GM18517 (cell line): Measurements from ENCODE around the gene CAVIN3.
A peak's percentile ranks its signal among the peaks of the same experiment; 100 is the strongest.

Experiments used
- ATAC-seq: cut with Tn5 transposase; IDR thresholded peaks from one replicate; pipeline ENCODE4 v1.9.1; 2021; ENCODE audit warnings: mild to moderate bottlenecking, moderate library complexity; ENCODE audit not compliant: unreplicated experiment

CAVIN3 gene

DNA sequence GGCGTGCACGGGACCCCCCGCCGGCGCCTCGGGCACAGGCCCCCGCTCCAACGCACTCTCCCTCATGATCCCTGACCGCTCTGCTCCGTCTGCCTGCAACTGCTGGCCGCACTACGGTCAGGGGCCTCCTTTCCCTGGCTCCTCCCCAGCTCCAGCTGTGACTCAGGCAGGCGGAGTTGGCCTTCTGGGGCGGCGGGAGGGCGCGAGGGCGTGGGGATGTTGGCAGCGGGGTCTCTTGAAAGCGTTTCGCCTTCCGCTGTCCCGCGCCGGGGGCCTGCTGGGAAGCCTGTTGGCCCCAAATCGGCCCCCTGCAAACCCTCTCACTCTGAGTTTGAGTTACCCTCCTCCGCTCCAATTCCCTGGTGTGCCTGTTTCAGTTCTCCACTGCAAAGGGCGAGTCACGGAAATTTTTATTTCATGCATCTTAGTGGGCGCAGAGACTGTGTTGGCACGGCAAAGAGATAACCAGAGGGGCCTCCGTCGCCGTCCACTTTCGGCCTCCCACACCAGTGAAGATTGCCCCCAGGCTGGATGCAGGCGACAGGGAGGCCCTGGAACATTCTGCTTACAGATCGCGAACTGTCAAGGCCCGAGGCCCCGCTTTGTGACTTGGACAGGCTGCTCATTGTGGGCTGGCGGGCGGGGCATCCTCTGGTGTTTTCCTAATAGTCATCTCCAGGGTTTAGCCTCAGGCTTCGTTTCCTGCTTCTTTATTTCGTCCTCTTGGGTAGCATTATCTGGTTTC, at the start of gene CAVIN3:
TSS of gene CAVIN3 (minus strand) at position 91 of the 745 bp plus-strand sequence. CDS start at position 66, 25 bp downstream.
- ATAC-seq = peak; percentile 39

GRCh38 chr11:6365659-6366058, 45.4 kb upstream of the CAVIN3 start:
- ATAC-seq = no peak

DNA sequence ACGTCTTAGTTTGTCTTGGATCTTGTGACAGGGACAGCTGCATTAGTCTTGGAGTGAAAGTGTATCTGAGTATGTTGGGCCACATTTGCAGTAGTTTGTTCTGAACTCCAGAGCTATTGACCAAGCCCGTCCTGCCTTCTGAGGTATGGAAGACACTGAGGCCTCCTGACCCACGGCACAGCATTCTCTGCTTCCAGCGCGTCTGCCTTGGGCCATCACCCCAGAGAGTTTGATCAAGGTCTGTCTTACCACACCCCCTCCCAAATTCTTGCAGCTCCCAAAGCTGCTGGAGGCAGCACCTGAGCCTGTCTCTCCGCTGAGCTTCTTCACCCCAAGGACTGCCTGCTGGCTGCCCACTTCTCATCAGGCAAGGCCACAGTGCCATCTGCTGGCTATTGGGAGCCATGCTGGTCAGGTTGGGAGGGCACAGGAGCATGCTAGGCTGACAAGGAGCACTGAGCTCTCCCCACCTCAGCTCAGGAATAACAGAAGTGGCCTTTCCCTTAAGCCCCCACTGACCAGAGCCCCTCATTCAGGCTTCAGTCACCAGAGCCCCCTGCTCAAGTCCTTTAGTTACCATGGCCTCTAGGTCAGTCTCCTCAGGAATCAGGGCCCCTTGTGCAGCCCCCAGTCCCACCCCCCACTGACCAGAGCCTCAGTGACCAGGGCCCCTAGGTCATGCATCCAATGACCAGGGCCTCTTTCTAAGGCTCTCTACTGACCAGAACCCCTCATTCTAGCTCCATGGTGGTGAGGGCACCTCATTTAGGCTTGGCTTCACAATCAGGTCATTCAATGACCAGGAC, 42.8 kb upstream of the CAVIN3 start:
- peak; percentile 75 for ATAC-seq

DNA sequence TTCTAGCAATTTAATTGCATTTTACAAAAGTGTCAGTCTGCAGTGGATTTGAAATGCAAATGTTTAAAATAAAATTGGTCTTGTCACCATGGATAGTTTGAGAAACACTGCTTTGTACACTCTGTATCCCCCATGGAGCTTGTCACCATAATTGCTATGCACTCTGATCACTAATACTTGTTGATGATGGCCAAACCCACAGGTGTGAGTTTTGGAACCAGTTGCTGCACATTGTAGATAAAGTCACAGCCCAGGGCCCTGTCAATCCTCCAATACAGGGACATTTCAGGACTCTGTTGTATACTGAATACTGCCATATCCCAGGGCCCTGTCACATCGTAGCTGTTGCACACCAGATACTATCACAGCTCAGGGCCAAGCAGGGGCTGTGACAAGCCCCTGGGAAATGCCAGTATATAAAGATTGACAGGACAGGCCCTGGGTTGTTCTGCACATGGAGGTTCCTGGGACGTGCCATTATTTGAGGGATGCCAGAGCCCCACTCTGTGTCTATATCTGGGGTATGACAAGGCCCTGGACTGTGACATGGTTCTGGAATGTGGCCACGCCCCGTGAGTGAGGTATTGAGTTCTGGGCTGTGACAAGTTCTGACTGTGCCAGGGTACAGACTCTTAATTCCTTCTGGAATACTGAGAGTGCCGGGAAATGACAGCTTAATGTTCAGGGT, 42.0 kb upstream of the CAVIN3 start:
- ATAC-seq = no peak

DNA sequence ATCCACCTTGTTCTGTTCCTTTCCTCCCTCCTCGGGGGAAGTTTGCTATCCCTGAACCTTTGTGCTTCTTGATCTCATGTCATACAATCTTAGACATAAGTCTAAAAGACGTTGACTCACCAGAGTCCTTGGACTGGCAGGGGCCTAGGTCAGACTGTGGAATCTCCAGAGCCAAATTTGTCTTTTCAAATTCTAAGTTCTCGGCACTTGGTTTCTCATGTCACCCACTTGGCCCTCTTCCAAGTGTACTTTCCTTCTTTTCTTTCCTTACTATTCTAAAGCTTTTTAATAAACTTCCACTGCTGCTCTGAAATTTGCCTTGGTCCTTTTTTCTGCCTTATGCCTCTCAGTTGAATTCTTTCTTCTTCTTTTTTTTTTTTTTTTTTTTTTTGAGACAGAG, 39.9 kb upstream of the CAVIN3 start:
- ATAC-seq = no peak

- no peak for ATAC-seq
Measured at GRCh38 chr11:6357222-6357621, 36.9 kb upstream of the CAVIN3 start.

DNA sequence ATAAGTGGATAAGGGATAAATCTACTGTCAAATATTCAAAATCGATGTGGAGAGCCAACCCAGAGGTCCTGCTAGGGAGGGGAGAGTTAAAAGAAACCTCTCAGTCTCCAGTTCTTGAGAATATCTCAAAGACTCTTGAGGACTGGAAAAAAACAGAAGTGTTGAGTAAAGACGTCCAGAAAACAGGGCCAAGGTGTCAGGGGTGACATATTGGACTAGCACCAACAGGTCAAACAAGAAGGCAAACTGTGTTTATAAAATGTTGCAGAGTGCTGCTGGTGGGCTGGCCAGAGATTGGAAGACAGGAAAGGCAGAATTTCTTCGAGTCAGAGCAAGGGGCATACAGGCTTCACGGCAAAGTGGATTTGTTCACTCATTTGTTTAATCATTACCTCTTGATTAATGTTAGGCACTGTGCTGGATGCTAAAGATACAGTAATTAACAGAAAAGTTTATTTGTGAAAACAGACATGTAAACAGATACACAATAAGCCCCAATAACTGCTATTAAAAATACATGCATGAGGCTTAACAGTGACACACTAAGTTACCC, 36.3 kb upstream of the CAVIN3 start:
- no peak for ATAC-seq

DNA sequence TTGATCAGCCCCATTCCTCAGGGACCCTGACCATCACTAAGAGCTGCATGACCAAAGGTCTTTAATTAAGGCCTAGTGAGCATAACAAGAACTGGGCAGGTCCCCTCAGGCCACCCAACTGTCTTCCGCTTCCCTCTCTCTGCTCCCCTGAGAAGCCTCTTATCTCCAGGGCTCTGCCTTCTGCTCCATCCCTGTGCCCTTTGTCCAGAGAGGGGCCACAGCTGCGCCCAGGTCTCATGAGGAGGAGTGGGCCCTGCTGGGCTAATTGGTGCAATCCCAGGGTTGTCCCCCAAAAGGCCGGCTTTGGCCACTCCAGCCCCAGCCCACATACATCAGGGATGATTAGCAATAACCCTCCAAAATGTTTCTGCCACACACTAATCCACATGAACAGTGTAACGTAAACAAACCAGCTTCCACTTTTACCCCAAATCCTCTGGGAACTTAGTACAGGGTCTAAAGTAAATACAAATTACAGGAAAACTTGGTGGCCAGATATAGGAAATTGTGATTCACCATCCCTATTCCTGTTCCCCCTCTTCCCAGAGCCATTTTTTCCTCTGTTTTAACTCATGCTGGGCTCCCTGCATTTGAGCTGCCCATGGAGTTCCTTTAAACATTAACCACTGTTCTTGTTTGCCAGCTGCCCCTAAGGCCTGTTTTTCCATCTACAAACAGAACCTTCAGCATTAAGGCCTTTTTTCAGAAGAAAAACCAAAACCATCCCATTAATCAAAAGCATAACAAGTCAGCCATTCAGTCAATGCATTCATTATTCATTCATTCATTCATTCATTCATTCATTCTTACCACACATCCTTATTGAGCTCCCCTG, 34.6 kb upstream of the CAVIN3 start:
- ATAC-seq = no peak

- peak; percentile 74 for ATAC-seq
Measured at GRCh38 chr11:6353367-6353987, 33.2 kb upstream of the CAVIN3 start.

- no peak for ATAC-seq
Measured at GRCh38 chr11:6351782-6352382, 31.6 kb upstream of the CAVIN3 start.

GRCh38 chr11:6350486-6350885, 30.2 kb upstream of the CAVIN3 start:
- ATAC-seq = no peak

GRCh38 chr11:6350043-6350442, 29.7 kb upstream of the CAVIN3 start:
- ATAC-seq = no peak

DNA sequence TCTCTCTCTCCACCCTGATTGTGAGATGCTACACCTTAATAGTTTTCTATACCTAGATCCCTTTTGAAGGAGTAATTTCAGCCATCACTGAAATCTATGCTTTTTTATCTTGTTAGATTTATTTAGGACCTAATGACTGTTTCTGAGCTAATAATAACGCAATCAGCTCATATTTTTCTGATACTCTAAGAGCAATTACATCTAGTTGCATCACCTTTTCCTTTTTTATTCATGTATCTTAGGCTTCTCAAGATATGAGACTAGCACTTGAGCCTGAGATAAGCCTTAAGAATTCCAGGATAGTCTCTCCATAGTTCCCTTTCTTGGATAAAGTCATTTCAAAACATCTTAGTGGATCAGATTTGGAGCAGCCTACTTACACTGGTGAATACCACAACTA, 25.1 kb upstream of the CAVIN3 start:
- ATAC-seq = no peak

DNA sequence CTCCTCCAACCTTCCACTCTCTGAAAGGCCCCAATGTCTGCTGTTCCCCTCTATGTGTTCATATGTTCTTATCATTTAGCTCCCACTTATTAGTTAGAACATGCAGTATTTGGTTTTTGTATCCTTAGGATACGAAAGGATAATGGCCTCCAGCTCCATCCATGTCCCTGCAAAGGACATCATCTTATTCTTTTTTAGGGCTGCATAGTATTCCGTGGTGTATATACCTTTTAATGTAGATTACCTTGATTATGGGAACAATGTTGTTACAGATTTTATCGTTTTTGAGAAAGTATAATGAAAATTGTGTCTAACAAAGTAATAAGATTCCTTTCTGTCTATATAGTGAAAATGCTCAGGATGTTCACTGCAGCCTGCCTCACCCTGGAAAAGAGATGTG, 16.0 kb upstream of the CAVIN3 start:
- no peak for ATAC-seq

DNA sequence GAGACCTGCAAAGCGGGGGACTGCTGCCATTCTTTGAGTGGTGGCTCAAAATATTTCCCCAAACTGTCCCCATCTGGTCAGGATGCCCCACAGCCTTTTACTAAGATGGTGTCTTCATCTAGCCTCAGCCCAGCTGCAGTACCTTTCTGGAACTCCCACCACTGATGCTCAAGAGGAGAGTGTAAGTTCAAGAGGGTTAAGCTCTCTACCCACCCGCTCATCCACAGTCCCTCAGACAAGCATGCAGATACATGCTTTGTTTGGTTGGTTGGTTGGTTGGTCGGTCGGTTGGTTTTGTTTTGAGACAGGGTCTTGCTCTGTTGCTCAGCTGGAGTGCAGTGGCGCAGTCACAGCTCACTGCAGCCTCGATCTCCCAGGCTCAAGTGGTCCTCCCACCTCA, 14.5 kb upstream of the CAVIN3 start:
- ATAC-seq = no peak

- ATAC-seq = no peak
Measured at GRCh38 chr11:6333095-6333494, 12.8 kb upstream of the CAVIN3 start.

GRCh38 chr11:6332066-6332465, 11.8 kb upstream of the CAVIN3 start:
- ATAC-seq = no peak

DNA sequence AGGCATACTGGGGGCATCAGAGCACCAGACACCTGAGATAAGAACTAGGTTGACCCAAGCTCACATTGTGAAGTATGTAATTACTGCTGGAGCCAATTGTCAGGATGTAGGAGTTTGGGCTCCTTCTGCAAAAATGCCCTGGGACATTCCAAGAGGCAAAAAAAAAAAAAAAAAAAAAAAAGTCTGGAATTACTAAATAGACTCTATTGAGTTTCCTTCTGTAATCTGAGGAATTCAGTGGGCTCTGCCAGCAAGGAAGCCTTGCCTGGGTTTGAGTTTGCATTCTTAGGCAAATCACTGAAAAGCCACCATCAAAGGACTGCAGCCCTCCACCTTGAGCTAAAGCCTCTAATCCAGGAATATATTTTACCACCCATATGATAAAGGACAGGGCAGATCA, 8.0 kb upstream of the CAVIN3 start:
- ATAC-seq = no peak

DNA sequence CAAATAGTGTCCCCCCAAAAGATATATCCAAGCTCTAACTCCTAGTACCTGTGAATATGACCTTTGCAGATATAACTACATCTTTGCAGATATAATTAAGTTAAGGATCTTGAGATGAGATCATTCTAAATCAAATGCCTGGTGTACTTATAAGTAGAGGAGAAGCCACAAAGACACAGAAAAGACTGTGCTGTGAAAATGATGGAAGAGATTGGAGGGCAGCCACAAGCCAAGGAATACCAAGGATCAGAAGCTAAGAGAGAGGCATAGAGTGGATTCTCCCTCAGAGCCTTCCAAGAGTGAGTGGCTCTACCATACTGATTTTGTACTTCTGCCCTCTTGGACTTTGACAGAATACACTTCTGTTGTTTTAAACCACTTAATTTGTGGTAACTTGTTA, 7.5 kb upstream of the CAVIN3 start:
- no peak for ATAC-seq

- ATAC-seq = no peak
Measured at GRCh38 chr11:6326985-6327384, 6.7 kb upstream of the CAVIN3 start.
